Thymus (tissue), 11 donors: ENCODE results near the gene ROR1. TPM values are rescaled to one million over a fixed set of nuclear protein-coding genes. Genes with fewer than 3 reads are reported as not detected.

ENCODE experiments used
- DNase-seq, 9 donors: peaks; one replicate each; pipeline ENCODE4 v3.0.0-alpha.2; 2013; ENCODE audit warnings: low spot score in 9 of 9, low read depth in 6 of 9, missing footprints in 1 of 9
- H3K27ac ChIP-seq, 2 donors: one replicate each; pipeline ENCODE4 v1.5.1; 2013; ENCODE audit warnings: control low read depth in 1 of 2, low read depth in 1 of 2, low read length in 1 of 2, mild to moderate bottlenecking in 1 of 2, moderate library complexity in 1 of 2
- H3K27me3 ChIP-seq, 2 donors: one replicate each; pipeline ENCODE4 v1.5.1; 2013; ENCODE audit warnings: low read length in 1 of 2; ENCODE audit not compliant: control insufficient read depth in 2 of 2, insufficient read depth in 1 of 2
- H3K36me3 ChIP-seq, 2 donors: one replicate each; pipeline ENCODE4 v1.5.1; 2013; ENCODE audit warnings: low read length in 1 of 2, mild to moderate bottlenecking in 1 of 2, moderate library complexity in 1 of 2; ENCODE audit not compliant: control insufficient read depth in 2 of 2, insufficient read depth in 2 of 2
- H3K4me1 ChIP-seq, 2 donors: one replicate each; pipeline ENCODE4 v1.5.1; 2013; ENCODE audit warnings: low read length in 2 of 2; ENCODE audit not compliant: control insufficient read depth in 2 of 2, insufficient read depth in 2 of 2
- H3K4me3 ChIP-seq, 2 donors: one replicate each; pipeline ENCODE4 v1.5.1; 2013; ENCODE audit warnings: low read length in 2 of 2, control low read depth in 1 of 2, mild to moderate bottlenecking in 1 of 2
- H3K9me3 ChIP-seq, 2 donors: one replicate each; pipeline ENCODE4 v1.5.1; 2013; ENCODE audit warnings: low read length in 1 of 2, mild to moderate bottlenecking in 1 of 2; ENCODE audit not compliant: control insufficient read depth in 2 of 2, insufficient read depth in 1 of 2
- WGBS: extraction: QIAGEN DNeasy Blood & Tissue Kit; methylation state at CpG from one replicate; pipeline ENCODE4 v1.1.7; 2013; 5-methylcytosine and 5-hydroxymethylcytosine counted together
- polyA plus RNA-seq: library from polyadenylated mRNA; stranded (reverse); fragments of 200-250 nt; gene quantifications from one replicate; pipeline ENCODE4 v1.2.3, GENCODE V29; 2013
- total RNA-seq: library from RNA; stranded (reverse); fragments of 120-200 nt; gene quantifications from one replicate; pipeline ENCODE4 v1.2.4, GENCODE V29; 2013
- donor health status: healthy.

The ROR1 gene
- total and polyA plus RNA-seq, 2 donors: 1.5 to 5.2 TPM

DNA sequence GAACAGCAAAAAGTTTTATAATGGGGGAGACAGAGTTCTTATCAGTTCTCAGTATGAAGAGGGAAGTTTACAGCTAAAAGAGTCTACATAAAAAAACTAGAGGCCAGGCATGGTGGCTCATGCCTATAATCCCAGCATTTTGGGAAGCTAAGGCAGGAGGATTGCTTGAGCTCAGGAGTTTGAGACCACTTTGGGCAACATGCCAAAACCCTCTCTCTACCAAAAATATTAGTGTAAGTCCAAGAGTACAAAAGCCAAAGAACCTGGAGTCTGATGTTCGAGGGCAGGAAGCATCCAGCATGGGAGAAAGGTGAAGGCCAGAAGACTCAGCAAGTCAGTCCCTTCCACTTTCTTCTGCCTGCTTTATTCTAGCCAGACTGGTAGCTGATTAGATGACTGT, 35.0 kb upstream of the ROR1 start:
- H3K27ac ChIP-seq: no peak overlapping the region
- no peak overlapping the region for H3K4me3 ChIP-seq
- H3K4me1 ChIP-seq: no peaks in the 10 kb centered on the region
- no peaks in the 10 kb centered on the region for H3K36me3 ChIP-seq
- DNase-seq: no peak
- H3K27me3 ChIP-seq: no peaks in the 10 kb centered on the region
- H3K9me3 ChIP-seq: no peaks in the 10 kb centered on the region
- 97% methylated on average over 1 of the region's 1 CpG for WGBS

DNA sequence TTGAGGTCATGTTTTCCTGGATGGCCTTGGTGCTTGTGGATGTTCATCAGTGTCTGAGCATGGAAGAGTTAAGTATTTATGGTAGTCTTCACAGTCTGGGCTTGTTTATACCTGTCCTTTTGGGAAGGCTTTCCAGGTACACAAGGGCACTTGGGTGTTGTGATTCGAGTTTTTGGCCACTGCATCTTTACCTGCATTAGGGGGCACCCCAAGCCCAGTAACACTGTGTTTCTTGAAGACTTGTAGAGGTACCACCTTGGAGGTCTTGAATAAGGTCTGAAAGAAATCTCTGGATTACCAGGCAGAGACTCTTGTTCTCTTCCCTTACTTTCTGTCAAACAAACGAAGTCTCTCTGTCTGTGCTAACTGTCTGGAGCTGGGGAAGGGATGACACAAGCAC, 34.4 kb upstream of the ROR1 start:
- DNase-seq: no peak
- WGBS: 84% methylated on average over 2 of the region's 2 CpGs
- no peaks in the 10 kb centered on the region for H3K4me1 ChIP-seq
- H3K27me3 ChIP-seq: no peaks in the 10 kb centered on the region
- no peaks in the 10 kb centered on the region for H3K36me3 ChIP-seq
- no peak overlapping the region for H3K27ac ChIP-seq
- H3K4me3 ChIP-seq: no peak overlapping the region
- H3K9me3 ChIP-seq: no peaks in the 10 kb centered on the region

DNA sequence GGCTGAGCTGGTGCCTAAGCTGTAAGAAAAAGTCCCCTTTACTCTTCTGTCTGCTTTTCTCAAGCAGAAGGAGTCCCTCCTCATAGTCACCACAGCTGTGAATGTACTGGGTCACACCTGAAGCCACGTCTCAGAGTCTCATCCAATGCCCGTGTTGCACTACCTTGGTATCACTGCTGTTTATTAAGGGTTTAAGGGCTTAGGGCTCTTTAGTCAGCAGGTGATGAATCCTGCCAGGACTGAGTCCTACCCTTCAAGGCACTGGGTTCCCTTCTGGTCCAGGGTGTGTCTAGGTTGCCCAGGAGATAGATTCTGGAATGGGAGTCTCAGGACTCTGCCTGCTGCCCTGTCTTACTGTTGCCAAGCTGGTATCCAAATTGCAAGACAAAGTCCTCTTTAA, 33.4 kb upstream of the ROR1 start:
- no peak overlapping the region for H3K4me3 ChIP-seq
- no peaks in the 10 kb centered on the region for H3K4me1 ChIP-seq
- no peak overlapping the region for H3K27ac ChIP-seq
- H3K27me3 ChIP-seq: no peaks in the 10 kb centered on the region
- no peaks in the 10 kb centered on the region for H3K36me3 ChIP-seq
- no peaks in the 10 kb centered on the region for H3K9me3 ChIP-seq
- 98% methylated on average over 2 of the region's 2 CpGs for WGBS
- no peak for DNase-seq

DNA sequence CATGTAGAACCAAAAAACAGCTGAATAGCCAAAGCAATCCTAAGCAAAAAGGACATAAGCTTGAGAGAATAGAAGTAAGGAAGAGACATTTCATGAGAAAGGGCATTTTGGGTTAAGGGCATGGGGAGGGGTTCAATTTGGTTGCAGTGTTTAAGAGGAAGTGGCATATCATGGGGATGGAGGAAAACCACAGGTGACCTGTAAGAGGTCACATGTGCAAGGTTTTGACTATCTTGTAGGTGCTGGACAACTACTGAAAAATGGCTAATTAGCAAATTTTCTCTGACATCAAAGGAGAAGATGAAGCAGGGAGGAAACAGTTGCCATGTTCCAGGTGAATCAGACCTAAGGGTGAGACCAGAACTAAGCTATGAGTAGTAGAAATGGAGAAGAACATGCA, 31.3 kb upstream of the ROR1 start:
- Histone ChIP-seq H3K27me3 (no peaks in the 10 kb centered on the region), H3K36me3 (no peaks in the 10 kb centered on the region), H3K4me3 (no peak overlapping the region), H3K4me1 (peaks cover 0 to 16% of the 10 kb centered on the region in 2 donors), H3K9me3 (no peaks in the 10 kb centered on the region), H3K27ac (no peak overlapping the region)
- no peak for DNase-seq

DNA sequence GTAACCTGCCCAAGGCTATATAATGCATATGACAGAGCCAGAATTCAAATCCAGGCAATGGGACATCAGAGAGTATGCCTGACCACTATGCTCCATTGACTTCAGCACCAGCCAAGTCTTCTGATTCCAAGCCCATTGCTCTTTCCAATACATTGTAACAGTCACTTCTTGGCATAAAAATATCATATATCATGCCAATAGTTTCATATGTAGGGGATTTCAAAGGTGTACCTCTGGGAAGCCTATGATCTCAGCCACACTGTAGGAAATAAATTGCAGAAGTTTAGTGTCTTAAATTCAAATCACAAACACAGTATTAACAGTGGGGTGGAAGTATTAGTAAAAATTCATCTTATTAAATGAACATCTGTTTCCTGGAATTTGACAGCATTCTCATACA, 30.0 kb upstream of the ROR1 start:
- H3K9me3 ChIP-seq: no peaks in the 10 kb centered on the region
- no peaks in the 10 kb centered on the region for H3K27me3 ChIP-seq
- no peak overlapping the region for H3K4me3 ChIP-seq
- no peak for DNase-seq
- peaks cover 0 to 17% of the 10 kb centered on the region in 2 donors for H3K4me1 ChIP-seq
- no peak overlapping the region for H3K27ac ChIP-seq
- H3K36me3 ChIP-seq: no peaks in the 10 kb centered on the region

DNA sequence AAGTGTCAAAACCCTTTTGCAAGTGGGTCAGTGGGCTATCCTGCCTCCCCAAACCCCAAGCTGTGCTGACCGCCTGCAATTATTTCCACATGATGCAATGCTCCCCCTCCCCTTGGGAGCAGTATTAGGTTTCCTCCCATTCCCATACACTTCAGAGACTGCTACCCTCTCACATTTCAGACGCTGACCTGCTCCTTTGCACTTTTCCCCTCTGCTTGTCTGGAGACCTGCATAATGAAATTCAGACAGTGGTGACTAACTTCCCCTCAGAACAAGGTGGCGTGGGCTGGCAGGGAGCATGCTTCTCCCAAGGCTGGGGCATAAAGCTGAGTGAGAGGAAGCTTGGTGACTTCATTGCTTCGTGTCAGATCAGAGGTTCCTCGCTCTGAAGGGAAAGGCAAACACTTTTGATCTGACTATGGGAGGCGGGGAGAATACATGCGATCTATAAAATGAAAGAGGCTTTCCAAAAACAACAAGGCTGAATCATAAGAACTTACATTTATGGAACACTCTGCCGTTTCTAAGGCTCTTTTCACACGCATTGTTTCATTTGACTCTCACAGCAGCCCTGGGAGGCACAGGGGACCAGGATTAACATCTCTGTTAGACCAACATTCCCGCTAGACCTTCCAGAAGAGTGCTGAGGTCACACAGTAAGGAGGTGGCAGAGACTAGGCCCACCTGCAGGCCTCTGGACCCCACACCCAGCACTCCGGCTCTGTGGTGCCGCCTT, 27.5 kb upstream of the ROR1 start:
- DNase-seq: peak in 3 of 9 donors; percentile 13 to 43 (median 21)
- WGBS: 70% methylated on average over 12 of the region's 12 CpGs

DNA sequence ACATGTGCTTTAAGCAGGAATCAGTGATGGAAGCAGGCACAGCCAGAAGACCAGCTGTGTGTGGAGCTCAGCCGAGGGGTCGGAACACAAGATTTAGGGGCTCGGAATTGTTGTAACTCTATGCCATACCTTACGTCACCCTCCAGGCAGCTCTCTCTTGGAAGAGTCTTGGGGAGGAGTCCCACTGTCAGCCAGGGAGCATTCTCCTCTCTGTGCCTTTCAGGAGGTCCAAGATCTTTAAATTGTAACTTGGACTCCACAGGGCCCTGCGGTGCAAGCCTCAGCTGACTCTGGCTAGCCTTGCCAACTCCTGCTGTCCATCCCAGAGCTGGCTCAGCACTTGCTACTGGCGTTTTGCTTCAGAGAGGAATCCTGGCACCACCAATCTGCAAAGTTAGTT, 26.4 kb upstream of the ROR1 start:
- Histone ChIP-seq H3K4me1 (peaks cover 0 to 17% of the 10 kb centered on the region in 2 donors), H3K4me3 (no peak overlapping the region), H3K9me3 (no peaks in the 10 kb centered on the region), H3K27me3 (no peaks in the 10 kb centered on the region), H3K27ac (no peak overlapping the region), H3K36me3 (no peaks in the 10 kb centered on the region)
- DNase-seq: no peak
- 95% methylated on average over 6 of the region's 6 CpGs for WGBS

More for the DNA sequence above, 27.5 kb upstream of the ROR1 start:
- Histone ChIP-seq H3K27ac (peak overlapping the region in 1 of 2 donors; percentile 75), H3K4me3 (no peak overlapping the region), H3K27me3 (no peaks in the 10 kb centered on the region), H3K36me3 (no peaks in the 10 kb centered on the region), H3K4me1 (peaks cover 0 to 17% of the 10 kb centered on the region in 2 donors), H3K9me3 (no peaks in the 10 kb centered on the region)

DNA sequence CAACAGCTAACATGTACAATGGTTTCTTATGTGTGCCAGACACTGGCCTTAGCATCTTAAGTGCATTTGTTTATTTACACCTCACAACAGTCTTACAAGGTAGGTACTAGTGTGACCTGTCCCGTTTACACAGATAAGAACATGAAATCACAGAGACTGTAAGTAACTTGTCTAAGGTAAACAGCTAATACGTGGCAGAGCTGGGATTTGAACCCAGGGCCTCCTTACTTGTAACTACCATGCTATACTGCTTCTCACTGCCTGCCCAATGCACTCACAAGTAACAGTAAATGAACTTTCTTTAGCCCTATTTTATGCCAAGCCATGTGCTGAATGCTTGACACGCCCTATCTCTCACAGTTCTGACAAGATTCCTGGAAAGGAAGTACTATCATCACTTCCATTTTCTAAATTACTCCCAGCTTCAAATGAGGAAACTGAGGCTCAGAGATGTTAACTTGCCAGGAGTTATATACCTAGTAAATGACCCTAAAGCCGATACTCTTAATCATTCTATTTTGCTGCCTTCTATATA, 25.7 kb upstream of the ROR1 start:
- Histone ChIP-seq H3K4me3 (no peak overlapping the region), H3K36me3 (no peaks in the 10 kb centered on the region), H3K4me1 (peaks cover 0 to 17% of the 10 kb centered on the region in 2 donors), H3K9me3 (no peaks in the 10 kb centered on the region), H3K27ac (no peak overlapping the region), H3K27me3 (no peaks in the 10 kb centered on the region)
- no peak for DNase-seq
- WGBS: 96% methylated on average over 4 of the region's 4 CpGs

DNA sequence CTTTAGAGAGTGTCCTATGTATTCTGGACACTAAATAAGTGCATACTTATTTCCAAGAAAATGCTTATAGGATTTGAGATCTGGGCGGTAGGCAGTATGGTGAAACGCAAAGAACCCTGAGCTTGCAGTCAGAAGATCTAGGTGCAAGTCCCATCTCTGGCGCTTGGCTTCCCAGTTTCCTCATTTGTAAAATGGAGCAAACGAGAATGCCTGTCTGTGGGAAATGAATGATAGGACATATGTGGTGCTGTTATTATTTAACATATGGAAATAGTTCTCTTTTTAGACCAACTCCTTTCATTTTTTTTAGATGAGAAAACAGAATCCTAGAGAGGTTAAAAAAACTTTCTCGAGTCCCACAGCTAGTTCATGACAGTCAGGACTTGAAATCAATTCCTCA, 25.2 kb upstream of the ROR1 start:
- peaks cover 0 to 17% of the 10 kb centered on the region in 2 donors for H3K4me1 ChIP-seq
- DNase-seq: no peak
- 94% methylated on average over 5 of the region's 5 CpGs for WGBS
- H3K36me3 ChIP-seq: no peaks in the 10 kb centered on the region
- no peak overlapping the region for H3K4me3 ChIP-seq
- no peak overlapping the region for H3K27ac ChIP-seq
- no peaks in the 10 kb centered on the region for H3K9me3 ChIP-seq
- H3K27me3 ChIP-seq: no peaks in the 10 kb centered on the region
